Activated CD4-positive, CD25-positive, alpha-beta regulatory T cell (primary cell): ENCODE measurements around the gene POPDC2.
"Not testable (repeated sequence)": the region's sequence is repeated elsewhere in the genome, so short reads cannot be mapped to it uniquely, and the experiment has no call there.

Source experiments
- DNase-seq, 4 experiments: peaks; one replicate each; lab custom pipeline; 2025; lab: John Stamatoyannopoulos, UW

Gene POPDC2

GRCh38 chr3:119613201-119613600, 47.2 kb downstream of the POPDC2 start:
- DNase-seq = no peak

DNA sequence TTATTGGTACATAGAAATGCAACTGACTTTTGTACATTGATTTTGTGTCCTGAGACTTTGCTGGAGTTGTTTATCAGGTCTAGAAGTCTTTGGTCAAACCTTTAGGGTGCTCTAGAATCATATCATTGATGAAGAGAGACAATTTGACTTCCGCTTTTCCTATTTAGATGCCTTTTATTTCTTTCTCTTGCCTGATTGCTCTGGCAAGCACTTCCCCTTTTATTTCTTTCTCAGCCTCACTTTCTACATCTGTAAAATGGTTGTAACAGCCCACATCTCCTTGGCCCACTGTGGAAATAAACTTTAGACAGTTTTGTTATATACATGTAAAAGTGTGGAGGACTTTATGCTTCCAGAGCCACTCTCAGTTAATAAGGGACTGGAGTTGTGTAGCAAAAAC, 48.7 kb downstream of the POPDC2 start:
- no peak for DNase-seq

- DNase-seq = no peak
Observed at GRCh38 chr3:119609301-119609700, 51.1 kb downstream of the POPDC2 start.

GRCh38 chr3:119608405-119609000, 51.9 kb downstream of the POPDC2 start:
- no peak for DNase-seq

DNA sequence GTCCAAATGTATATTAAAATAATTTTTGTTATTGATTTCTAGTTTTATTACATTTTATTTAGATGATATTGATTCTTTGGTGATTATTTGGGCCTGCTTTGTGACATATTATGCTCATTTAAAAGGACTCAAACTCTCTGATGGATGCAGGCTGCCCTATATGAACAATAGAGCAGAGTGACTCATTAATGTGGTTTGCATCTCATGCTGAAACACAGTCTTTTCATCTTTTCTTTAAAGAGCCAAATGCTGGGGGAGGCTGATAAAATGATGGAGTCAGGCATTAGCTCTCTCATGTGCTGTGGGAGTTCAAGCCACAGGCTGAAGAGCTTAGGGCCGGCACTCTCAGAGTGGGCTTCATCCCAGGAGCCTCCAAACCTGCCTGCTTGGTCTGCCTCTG, 55.5 kb downstream of the POPDC2 start:
- no peak for DNase-seq

- no peak for DNase-seq
Observed at GRCh38 chr3:119602676-119603075, 57.7 kb downstream of the POPDC2 start.

GRCh38 chr3:119601154-119601553, 59.2 kb downstream of the POPDC2 start:
- no peak for DNase-seq

DNA sequence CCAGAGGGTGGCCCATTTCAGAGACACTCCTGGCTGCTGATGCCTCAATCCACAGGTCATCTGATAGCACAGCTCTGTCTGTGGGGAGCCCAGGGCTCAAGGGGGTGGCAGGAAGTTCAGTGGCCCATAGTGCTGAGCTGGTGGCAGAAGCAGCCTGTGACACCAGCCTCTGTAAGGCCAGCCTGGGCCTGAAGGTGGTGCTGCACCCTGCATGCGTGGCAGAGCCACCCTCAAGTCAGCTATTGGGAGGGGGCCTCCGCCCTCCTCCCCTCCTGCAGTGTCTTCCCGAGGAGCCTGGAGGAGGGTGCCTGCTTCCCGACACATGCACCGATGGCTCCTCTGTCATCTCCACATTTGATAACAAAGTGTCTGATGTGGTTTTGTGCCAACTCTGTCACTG, 59.7 kb downstream of the POPDC2 start:
- DNase-seq = no peak

- DNase-seq = no peak
Observed at GRCh38 chr3:119599558-119600174, 60.7 kb downstream of the POPDC2 start.

- DNase-seq = no peak
Observed at GRCh38 chr3:119598410-119599098, 61.8 kb downstream of the POPDC2 start.

GRCh38 chr3:119597548-119598288, 62.7 kb downstream of the POPDC2 start, which contains the start of gene PLA1A:
PLA1A (plus strand) TSS chr3:119597885; CDS start chr3:119597914, 29 bp downstream.
- DNase-seq = no peak

DNA sequence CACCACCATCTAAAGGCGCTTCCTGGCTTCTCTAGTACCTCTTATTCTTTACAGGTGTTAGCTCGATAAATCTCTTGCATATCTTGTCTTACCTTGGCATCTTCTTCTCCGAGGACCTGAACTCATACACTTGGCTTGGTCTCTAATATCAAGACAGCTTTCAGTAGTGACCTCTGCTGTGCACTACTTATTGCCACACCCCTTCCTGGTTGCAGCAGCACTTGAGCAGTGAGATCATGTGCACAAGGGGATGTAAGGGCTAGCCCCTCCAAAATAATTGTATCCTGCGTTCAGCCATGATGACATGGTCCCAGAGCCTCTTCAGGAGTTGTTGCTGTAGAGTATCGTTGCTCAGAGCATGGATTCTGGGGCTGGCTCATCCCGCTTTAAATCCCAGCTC, 64.0 kb downstream of the POPDC2 start:
- no peak for DNase-seq

- DNase-seq = no peak
Observed at GRCh38 chr3:119595639-119596334, 64.6 kb downstream of the POPDC2 start.

- not testable (repeated sequence) for DNase-seq
Observed at GRCh38 chr3:119594929-119595328, 65.5 kb downstream of the POPDC2 start.

DNA sequence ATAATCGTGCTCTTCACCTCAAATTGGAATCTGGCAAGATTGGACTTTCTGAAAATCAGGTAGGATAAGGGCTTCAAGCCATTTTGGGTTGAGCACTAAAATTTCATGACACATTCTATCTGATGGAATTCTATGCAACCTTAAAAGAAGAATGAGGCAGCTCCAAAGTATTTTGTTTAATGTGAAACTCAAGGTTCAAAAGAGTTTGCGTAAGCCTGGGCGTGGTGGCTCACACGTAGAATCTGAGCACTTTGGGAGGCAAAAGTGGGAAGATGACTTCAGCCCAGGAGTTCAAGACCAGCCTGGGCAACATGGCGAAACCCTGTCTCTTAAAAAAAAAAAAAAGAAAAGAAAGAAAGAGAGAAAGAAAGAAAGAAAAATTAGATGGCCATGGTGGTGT, 66.3 kb downstream of the POPDC2 start:
- no peak for DNase-seq

DNA sequence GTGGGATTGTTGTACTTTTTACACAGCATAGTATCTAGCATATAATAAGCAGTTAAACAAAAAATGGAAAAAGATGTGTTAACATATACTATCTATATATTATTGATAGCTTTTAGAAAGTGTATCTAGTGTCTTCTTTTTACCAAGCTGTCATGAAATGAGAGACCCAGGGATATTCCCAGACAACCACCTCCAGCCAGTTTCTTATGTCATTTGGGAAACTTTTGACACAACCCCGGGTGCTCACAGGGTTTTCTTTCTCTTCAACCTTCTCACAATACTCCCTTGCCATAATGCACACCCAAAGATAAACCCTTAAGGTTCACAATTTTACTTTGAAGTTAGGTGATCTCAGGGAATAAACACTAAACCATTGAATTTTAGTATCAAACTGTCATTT, 67.5 kb downstream of the POPDC2 start:
- no peak for DNase-seq
